ENCODE data around the gene CD300LB.
"Not testable (repeated sequence)": the region's sequence is repeated elsewhere in the genome, so short reads cannot be mapped to it uniquely, and the experiment has no call there.

The CD300LB gene

DNA sequence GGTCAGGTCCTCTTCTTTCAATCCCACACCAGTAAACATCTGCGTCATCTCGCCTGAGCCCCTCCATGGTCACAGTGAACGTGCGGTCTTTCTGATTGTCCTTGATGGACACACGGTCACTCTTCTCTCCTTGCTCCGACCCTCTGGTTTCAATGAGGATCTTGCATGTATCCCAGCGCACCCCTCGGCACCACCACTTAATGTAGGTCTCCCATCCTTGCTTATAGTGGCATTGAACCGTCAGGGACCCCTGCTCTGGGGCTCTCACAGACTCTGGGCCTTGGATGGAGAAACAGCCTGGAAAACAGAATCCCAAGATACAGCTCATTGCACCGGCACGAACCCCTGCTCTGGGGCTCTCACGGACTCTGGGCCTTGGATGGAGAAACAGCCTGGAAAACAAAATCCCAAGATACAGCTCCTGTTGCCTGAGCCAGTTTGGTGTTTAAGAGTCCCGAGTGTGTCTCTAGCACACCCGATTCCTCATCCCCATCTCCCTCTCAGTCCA is 5.4 kb downstream of the CD300LB start:
- no peak for DNase-seq (ENCODE audit: low spot score)

DNA sequence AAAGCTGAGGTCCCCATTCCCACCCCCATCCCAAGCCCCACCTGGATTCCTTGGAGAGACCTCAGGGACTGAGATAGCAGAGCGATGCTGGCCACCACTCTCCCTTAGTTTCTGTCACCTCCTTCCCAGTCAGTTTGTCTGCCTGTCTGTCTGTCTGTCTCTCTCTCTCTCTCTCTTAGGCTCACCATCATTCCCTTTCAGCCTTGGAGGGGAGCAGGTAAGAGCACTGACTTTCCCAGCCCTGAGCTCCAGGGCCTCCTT is 5.9 kb downstream of the CD300LB start:
- no peak for DNase-seq (ENCODE audit: low spot score)

DNA sequence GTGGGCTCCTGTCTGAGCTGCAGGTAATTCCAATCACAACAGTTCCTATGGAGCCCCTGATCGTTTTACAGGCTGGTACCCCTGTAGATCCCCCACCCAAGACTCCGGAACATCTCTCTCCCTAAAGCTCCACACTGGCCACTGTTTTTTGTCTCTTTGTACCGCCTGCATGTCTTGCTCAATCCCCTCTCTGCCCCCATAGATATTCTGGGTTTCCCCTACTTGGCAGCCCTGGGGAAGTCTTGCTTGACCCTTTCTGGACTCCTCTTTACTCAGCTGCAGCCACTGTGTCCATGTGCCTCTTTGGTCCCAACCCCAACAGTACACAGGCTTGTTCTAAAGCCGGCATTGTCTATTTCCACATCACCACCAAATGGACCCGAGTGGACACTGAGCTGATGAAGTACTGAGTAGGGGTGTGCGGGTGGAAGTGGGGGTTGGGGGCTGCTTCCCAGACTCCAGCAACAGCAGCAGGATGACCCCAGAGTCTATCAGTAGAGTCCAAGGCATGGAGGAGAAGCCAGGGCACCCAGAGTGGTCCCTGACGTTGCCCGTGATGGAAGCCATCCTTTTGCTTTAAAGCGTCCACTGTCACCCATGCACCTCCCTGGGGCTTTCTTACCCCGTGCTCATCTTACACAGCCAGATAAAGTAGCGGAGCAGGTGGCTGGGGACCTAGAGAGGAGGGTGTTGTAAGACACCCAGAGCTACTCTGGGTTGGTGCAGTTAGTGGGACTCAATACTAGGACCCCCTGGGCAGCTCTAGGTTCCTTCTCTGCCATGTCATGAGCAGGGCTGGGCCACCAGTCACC is 6.4 kb downstream of the CD300LB start:
- no peak for DNase-seq (ENCODE audit: low spot score)

DNA sequence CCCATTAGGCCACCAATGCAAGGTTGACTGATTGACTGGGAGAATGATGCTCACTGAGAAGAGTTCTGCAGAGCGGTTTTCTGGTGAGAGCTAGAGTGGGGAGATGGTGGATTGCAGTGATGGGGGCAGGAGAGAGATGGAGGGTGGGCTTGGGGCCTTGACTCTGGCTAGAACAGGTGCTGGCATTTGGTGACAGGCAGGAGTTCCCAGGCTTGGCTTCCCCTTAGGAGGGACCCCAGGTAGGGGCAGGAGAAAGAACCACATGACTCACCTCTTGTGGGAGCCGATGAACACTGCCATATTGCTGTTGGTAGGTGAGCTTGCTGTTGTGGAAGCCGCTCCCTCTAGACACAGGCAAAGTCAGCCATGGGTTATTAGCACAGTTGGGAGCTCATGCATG is 8.0 kb downstream of the CD300LB start:
- no peak for DNase-seq (ENCODE audit: low spot score)

DNA sequence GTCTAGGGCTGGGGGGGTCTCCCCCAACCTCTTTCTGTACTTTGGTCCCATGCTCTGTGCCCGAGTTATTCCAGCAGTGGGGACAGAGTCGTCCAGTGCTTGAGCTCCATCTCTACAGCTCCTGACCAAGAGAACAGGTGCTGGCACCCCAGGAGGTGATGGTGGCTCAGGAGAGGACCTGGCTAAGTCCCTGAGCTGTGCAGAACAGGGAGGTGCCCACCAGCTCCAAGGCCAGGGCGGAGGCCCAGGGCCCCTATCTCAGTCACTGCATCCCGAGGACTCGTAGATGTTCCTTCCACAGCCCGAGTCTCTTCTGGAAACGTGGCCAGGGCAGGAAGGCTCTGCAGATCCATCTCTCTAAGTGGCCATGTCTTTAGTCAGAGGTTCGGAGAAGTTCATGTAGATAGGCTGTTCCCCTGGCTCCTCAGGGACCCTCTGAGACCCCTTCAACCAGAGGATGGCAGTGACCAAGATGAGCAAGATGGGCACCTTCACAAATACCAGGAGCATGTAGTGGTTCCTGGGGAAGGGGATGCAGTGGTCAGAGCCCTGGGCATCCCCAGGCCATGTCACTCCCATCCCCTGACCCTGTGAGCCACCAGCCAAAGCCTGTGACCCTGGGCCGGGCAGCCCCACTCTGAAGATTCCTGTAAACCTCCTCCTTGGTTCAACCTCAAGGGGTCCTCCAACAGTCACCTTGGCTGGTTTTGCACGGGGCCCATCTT is 8.7 kb downstream of the CD300LB start:
- DNase-seq (ENCODE audit: low spot score), result no peak

DNA sequence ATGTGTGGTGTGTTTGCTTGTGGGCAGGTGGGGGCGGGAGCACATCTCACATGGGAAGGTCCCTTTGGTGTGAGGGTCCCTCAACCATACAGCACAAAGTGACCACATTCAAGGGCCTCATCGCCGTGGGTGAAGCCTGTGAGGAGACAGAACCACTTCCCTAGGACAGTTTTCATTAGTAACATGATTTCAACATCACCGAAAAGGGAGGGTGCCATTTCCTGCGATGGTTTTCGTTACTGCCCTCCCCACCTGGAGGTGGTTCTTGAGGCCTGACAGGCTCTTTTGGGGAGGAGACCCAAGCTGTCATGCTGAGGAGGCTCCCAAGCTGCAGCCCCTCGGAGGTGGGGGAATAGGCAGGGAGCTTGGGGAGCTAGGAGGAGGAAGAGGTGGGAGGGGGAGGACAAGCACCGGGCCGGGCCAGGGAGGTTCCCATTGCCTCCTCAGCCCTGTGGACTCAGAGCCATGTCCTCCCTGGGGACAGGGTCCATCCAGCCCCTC is 9.5 kb downstream of the CD300LB start:
- no peak for DNase-seq (ENCODE audit: low spot score)

DNA sequence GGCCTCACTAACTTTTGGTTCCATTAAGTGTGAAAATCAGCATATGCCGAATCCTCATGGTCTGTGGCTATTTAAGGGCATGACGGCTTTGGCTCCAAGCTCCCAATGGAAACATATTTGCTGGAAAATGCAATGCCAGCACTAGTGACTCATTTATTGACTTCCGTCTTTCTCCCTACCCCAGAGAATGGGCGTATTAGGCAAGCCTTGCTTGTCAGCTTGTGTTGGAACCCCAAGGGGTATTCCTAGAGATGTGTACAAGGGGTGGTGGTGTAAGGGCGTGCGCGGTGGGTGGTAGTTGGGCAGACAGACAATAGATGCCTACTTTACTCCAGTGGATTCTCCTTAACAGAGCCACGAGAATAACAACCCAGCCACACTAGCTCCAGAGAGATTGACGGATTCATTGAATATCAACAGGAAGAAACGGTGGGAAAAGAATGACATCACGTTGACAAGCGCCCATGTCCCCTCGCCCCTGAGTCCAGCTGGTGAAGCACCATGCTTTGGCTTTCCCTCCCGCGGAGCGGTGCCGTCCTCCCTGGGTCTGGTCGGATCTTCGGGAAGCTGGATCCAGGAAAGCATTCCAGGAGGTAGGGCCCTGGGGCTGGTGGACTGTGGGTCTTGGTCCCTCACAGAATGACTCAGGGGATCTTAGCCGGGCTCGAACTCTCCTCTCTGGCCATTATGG is 10.3 kb downstream of the CD300LB start:
- DNase-seq (ENCODE audit: low spot score), result no peak

DNA sequence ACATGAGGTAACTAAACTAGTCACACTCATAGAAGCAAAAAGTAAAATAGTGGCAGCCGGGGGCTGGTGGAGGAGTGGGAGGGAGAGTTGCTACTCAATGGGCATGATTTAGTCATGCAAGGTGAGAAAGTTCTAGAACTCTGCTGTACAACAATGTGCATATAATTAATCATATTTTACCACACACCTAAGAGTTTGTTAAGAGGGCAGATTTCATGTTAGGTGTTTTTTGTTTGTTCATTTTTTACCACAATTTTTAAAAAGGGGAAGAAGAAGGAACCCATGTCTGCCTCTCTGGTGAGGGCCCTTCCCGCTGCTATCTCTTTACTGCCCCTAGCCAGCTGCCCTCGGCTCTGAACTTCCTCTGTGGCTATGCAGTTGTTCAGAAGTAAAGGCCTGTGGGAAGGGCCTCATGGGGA is 11.2 kb downstream of the CD300LB start:
- DNase-seq (ENCODE audit: low spot score), result no peak

DNA sequence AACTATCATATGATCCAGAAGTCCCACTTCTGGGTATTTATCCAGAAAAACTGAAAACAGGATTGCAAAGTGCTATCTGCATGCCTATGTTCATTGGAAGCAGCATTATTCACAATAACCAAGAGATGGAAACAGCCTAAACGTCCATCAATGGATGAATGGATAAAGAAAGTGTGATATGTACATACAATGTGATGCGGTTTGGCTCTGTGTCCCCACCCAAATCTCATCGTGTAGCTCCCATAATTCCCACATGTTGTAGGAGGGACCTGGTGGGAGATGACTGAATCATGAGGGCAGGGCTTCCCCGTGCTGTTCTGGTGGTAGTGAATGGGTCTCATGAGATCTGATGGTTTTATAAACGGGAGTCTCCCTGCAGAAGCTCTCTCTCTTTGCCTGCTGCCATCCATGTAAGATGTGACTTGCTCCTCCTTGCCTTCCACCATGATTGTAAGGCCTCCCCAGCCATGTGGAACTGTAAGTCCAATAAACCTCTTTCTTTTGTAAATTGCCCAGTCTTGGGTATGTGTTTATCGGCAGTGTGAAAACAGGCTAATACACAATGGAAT is 12.8 kb downstream of the CD300LB start:
- not testable (repeated sequence) for DNase-seq (ENCODE audit: low spot score)

DNA sequence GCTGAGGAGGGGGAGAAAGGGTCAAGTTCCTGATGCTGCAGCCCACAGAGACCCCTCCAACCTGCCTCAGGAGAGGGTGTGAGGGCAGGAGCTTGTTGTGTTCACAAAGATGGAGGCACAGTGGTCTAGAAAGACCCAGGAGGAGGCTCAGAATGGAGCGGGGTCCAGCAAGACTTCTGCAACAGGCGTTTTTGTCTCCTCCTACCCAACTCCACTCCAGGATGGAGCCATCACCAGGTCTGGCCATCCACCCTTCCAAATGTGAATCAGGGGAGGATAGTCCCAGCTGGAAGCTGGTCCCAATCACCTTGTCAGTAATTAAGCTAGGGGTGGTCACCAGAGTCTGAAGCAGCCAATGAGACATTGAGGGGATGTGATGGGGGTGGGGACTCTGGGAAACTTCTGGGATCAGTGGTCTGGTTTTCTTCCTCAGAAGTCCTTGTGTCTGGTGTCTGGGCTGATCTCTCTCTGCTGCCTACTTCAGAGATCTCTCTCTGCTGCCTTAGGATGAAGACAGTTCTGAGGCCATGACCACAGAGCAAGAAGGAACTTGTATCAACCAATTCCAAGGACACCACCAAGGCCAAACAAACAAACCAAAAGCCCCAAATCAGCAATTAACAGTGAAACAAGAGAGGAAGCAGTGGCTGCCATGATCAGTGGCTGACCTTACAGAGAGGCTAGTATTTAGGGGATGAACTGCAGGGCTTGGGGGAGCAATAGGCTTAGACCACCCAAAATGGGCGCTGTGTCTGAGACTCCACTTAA is 14.5 kb downstream of the CD300LB start:
- DNase-seq (ENCODE audit: low spot score), result no peak

DNA sequence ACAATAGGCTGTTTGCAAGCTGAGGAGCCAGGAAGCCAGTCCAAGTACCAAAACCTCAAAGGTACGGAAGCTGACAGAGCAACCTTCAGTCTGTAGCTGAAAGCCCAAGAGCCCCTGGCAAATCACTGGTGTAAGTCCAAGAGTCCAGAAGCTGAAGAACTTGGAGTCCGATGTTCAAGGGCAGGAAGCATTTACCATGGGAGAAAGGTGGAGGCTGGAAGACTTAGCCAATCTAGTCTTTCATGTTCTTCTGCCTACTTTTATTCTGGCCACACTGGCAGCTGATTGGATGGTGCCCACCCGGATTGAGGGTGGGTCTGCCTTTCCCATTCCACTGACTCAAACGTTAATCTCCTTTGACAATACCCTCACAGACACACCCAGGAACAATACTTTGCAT is 15.3 kb downstream of the CD300LB start:
- DNase-seq (ENCODE audit: low spot score), result no peak

DNA sequence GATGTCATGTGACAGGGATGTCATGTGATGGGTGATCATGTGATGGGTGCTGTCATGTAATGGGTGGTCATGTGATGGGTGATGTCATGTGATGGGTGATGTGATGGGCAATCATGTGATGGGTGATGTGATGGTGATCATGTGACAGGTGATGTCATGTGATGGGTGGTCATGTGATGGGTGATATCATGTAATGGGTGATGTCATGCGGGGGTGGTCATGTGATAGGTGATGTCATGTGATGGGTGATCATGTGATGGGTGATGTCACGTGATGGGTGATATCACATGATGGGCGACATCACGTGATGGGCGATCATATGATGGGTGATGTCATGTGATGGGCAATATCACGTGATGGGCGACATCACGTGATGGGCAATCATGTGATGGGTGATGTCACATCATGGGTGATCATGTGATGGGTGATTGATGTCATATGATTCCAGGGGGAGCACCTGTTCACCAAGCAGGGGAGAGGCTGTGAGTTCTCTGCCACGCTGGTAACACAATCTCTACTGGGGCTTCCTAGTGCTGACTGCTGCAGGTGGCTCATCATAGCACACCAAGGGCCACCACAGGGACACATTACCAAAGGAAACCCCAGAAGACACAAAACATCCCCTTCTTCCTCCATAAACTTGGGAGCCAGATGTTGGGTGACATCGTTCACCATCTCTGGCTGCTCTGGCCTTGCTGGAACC is 16.5 kb downstream of the CD300LB start:
- no peak for DNase-seq (ENCODE audit: low spot score)

DNA sequence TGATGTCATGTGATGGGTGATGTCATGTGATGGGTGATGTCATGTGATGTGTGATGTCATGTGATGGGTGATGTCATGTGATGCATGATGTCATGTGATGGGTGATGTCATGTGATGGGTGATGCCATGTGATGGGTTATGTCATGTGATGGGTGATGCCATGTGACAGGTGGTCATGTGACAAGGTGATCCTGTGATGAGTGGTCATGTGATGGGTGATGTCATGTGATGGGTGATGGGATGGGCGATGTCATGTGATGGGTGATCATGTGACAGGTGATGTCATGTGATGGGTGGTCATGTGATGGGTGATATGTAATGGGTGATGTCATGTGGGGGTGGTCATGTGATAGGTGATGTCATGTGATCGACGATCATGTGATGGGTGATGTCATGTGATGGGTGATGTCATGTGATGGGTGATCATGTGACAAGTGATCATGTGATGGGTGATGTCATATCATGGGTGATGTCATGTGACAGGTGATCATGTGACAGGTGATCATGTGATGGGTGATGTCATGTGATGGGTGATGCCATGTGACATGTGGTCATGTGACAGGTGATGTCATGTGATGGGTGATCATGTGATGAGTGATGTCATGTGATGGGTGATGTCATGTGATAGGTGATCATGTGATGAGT is 17.2 kb downstream of the CD300LB start:
- DNase-seq (ENCODE audit: low spot score), result no peak

DNA sequence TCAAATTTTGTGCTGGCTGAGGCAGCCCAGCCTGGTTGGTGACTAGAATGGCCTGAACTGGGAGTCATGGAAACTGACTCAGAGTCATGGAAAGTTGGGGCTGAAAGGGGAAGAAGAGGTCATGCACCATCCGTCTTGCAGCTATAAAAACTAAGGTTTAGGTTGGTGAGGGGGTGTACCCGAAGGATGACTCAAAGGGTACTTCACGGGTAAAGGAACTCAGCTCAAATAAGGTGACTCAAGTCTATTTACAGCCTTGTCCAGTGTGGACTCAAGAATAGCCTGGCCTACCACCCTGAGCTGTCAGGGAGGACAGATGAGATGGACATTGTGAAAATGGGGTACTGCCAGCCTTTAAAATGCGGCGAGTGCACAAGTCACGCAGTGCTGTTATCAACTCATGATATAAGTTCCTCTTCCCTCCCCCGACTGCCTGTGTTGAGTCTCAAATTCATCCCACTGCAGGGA is 18.6 kb downstream of the CD300LB start:
- no peak for DNase-seq (ENCODE audit: low spot score)

DNA sequence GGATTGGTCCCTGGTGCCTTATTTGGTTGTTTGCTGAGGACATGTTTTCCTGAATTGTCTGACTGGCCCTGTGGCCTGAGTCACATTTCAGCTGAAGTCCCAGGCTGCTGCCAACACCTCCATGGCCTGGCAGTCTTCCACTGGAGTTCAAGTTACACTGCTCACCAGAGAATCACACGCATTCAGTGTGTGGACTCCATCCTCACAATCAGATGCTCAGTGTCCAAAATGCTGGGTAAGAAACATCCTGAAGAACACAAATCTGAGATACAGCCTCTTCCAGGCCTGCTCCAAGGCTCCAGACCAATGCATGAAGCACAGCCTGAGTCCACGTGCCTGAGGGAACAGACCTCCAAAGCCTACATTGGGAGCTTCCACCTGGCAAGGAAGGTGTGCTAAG is 19.2 kb downstream of the CD300LB start:
- no peak for DNase-seq (ENCODE audit: low spot score)

DNA sequence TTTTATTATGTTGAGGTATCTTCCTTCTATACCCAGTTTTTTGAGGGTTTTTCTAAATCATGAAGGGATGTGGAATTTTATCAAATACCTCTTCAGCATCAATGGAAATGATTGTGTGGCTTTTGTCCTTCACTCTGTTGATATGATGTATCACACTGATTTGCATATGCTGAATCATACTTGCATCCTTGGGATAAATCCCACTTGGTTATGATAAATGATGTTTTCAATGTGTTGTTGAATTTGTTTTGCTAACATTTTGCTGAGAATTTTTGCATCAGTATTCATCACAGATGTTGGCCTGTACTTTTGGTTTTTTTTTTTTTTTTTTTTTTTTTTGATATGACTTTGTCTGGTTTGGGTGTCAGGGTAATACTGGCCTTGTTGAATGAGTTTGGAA is 23.1 kb downstream of the CD300LB start:
- no peak for DNase-seq (ENCODE audit: low spot score)

DNA sequence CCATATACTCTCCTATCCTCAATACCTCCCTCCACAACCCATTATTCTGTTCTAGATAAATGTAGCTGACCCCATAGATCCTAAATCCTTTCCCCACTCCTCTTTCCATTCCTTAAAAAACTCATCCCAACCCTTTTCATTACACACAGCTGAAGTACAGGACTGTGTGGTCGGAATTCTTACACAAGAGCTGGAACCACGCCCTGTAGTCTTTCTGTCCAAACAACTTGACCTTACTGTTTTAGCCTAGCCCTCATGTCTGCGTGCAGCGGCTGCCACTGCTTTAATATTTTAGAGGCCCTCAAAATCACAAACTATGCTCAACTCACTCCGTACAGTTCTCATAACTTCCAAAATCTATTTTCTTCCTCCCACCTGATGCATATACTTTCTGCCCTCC is 27.3 kb downstream of the CD300LB start:
- not testable (repeated sequence) for DNase-seq (ENCODE audit: low spot score)

DNA sequence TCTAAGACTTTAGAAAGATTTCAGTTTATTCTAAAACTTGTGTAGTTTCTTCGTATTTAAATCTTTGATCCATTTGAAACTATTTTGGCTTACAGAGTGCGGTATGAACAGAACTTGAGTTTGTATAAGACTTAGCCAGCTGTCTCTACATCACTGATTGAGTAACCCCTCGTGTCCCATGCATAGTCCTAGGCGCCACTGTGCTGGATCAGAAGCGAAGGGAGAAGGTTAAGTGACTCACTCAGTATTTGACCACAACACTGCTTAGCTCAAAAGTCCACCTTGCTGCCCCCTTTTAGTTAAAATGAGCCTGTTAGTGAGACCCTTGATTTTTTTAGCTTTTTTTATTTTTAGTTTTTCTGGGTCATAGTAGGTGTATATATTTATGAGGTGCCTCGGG is 28.4 kb downstream of the CD300LB start:
- DNase-seq (ENCODE audit: low spot score), result no peak

DNA sequence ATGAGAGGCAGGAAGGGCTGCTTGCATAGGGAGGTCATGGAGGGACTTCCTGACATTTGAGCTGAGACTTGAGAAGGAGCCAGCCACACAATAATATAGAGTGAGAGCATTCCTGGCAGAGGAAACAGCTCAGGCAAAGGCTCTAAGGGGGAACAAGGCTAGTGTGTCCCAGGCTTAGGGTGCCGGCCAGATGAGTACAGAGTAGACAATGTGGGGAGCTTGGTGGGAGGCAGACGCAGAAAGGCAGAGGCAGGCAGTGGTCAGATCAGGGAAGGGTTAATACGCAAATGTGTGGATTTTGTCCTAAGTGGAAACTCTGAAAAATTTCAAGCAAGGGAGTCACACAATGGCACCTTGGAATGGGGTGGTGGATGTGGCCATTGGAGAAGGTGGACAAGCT is 31.3 kb downstream of the CD300LB start:
- DNase-seq (ENCODE audit: low spot score), result no peak

DNA sequence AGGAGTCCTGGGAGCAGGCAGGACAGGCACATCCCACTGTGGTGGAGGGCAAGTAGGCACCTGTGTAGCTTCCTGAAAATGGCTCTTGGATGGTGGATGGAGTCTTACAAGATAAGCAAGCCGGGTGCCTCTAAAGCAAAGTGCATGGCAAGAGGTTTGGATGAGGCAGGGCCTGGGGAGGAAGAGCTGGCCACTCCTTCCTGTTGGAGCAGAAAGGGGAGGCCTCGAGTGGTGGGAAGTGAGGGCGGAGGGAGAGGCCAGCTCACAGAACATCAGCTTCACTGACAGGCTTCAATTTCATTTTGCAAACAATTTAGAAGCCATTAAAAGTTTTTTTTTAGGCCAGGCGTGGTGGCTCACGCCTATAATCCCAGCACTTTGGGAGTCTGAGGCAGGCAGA is 33.8 kb downstream of the CD300LB start:
- DNase-seq (ENCODE audit: low spot score), result no peak
